H9 (cell line): ENCODE results near the gene GIGYF1. TPM values are rescaled to one million over a fixed set of nuclear protein-coding genes. Genes with fewer than 3 reads are reported as not detected.

ENCODE experiments used
- DNase-seq: peaks from one replicate; pipeline ENCODE4 v3.0.0-alpha.2; 2017
- H2AFZ ChIP-seq: one replicate; pipeline ENCODE4 v1.6.1; 2013; ENCODE audit warnings: mild to moderate bottlenecking, low read length, control low read depth, moderate library complexity
- H2AK5ac ChIP-seq: 2 replicates; pipeline ENCODE4 v1.6.1; 2013; ENCODE audit warnings: low read length, control low read depth, mixed read lengths; ENCODE audit not compliant: insufficient read length
- H2BK120ac ChIP-seq: one replicate; pipeline ENCODE4 v1.6.1; 2013; ENCODE audit warnings: low read depth, mild to moderate bottlenecking, low read length, control low read depth, inconsistent platforms; ENCODE audit not compliant: poor library complexity, severe bottlenecking
- H2BK12ac ChIP-seq: 2 replicates; pipeline ENCODE4 v1.6.1; 2013; ENCODE audit warnings: low read length, control low read depth, mixed read lengths, low read depth; ENCODE audit not compliant: insufficient read length
- H2BK15ac ChIP-seq: 2 replicates; pipeline ENCODE4 v1.6.1; 2013; ENCODE audit warnings: low read depth, low read length, control low read depth
- H2BK20ac ChIP-seq: one replicate; pipeline ENCODE4 v1.6.1; 2013; ENCODE audit warnings: low read depth, mild to moderate bottlenecking, low read length, control low read depth, inconsistent platforms; ENCODE audit not compliant: poor library complexity, severe bottlenecking
- H2BK5ac ChIP-seq: 2 replicates; pipeline ENCODE4 v1.6.1; 2013; ENCODE audit warnings: low read length, control low read depth, mixed read lengths; ENCODE audit not compliant: insufficient read length
- H3K14ac ChIP-seq: 2 replicates; pipeline ENCODE4 v1.6.1; 2013; ENCODE audit warnings: low read length, control low read depth; ENCODE audit not compliant: insufficient read depth
- H3K18ac ChIP-seq: 2 replicates; pipeline ENCODE4 v1.6.1; 2013; ENCODE audit warnings: low read depth, mild to moderate bottlenecking, mixed read lengths, low read length, control low read depth; ENCODE audit not compliant: insufficient read length
- H3K23ac ChIP-seq: 2 replicates; pipeline ENCODE4 v1.6.1; 2013; ENCODE audit warnings: low read length, control low read depth, mixed read lengths, low read depth; ENCODE audit not compliant: insufficient read length
- H3K23me2 ChIP-seq: 2 replicates; pipeline ENCODE4 v1.6.1; 2013; ENCODE audit warnings: low read depth, mild to moderate bottlenecking, mixed read lengths, low read length, control low read depth; ENCODE audit not compliant: insufficient read length, poor library complexity, severe bottlenecking
- H3K27ac ChIP-seq: 2 replicates; pipeline ENCODE4 v1.5.1; 2013; ENCODE audit warnings: low read length, control low read depth, mixed read lengths, low read depth; ENCODE audit not compliant: insufficient read length
- H3K27me3 ChIP-seq: 2 replicates; pipeline ENCODE4 v1.6.1; 2013; ENCODE audit warnings: low read length, control low read depth, inconsistent platforms; ENCODE audit not compliant: insufficient read depth
- H3K4ac ChIP-seq: 2 replicates; pipeline ENCODE4 v1.6.1; 2013; ENCODE audit warnings: low read depth, mild to moderate bottlenecking, control low read depth, inconsistent platforms, low read length, moderate library complexity
- H3K4me1 ChIP-seq: 2 replicates; pipeline ENCODE4 v1.6.1; 2013; ENCODE audit warnings: low read length, control low read depth, inconsistent platforms; ENCODE audit not compliant: insufficient read depth
- H3K4me2 ChIP-seq: 2 replicates; pipeline ENCODE4 v1.6.1; 2013; ENCODE audit warnings: low read length, control low read depth, mixed read lengths; ENCODE audit not compliant: insufficient read length, insufficient read depth
- H3K56ac ChIP-seq: 2 replicates; pipeline ENCODE4 v1.6.1; 2013; ENCODE audit warnings: low read depth, mild to moderate bottlenecking, mixed read lengths, low read length, control low read depth; ENCODE audit not compliant: insufficient read length
- H3K79me1 ChIP-seq: 2 replicates; pipeline ENCODE4 v1.6.1; 2013; ENCODE audit warnings: low read depth, mild to moderate bottlenecking, moderate library complexity, low read length, control low read depth, inconsistent platforms; ENCODE audit not compliant: insufficient read depth, poor library complexity, severe bottlenecking
- H3K79me2 ChIP-seq: 2 replicates; pipeline ENCODE4 v1.6.1; 2013; ENCODE audit warnings: low read length, control low read depth, inconsistent platforms; ENCODE audit not compliant: insufficient read depth
- H3K9ac ChIP-seq: 2 replicates; pipeline ENCODE4 v1.6.1; 2013; ENCODE audit warnings: low read length, control low read depth, mixed read lengths; ENCODE audit not compliant: insufficient read length; ENCODE audit errors: extremely low read depth
- H3K9me3 ChIP-seq: one replicate; pipeline ENCODE4 v1.6.1; 2013; ENCODE audit warnings: low read depth, low read length, inconsistent platforms; ENCODE audit not compliant: control insufficient read depth
- H3T11ph ChIP-seq: one replicate; pipeline ENCODE4 v1.6.1; 2013; ENCODE audit warnings: mild to moderate bottlenecking, low read length, control low read depth, inconsistent platforms
- H4K20me1 ChIP-seq: one replicate; pipeline ENCODE4 v1.6.1; 2013; ENCODE audit not compliant: control insufficient read depth, insufficient read length, insufficient read depth
- H4K5ac ChIP-seq: 2 replicates; pipeline ENCODE4 v1.6.1; 2013; ENCODE audit warnings: low read depth, mild to moderate bottlenecking, mixed read lengths, low read length, control low read depth; ENCODE audit not compliant: insufficient read length
- H4K8ac ChIP-seq: replicated peaks from 2 replicates; pipeline ENCODE4 v1.6.1; 2013; ENCODE audit warnings: low read length, control low read depth, mixed read lengths, low read depth; ENCODE audit not compliant: insufficient read length
- H4K91ac ChIP-seq: 2 replicates; pipeline ENCODE4 v1.6.1; 2013; ENCODE audit warnings: low read depth, mild to moderate bottlenecking, moderate library complexity, mixed read lengths, low read length, control low read depth; ENCODE audit not compliant: insufficient read length
- H3K27ac Mint-ChIP-seq, 3 experiments: 2 replicates in 2 of 3; 3 replicates in 1 of 3; pipeline ENCODE4 v1.8.0; 2020 to 2021; ENCODE audit warnings: mixed read lengths in 3 of 3, mild to moderate bottlenecking in 1 of 3, moderate library complexity in 1 of 3
- H3K27me3 Mint-ChIP-seq: 2 replicates; pipeline ENCODE4 v1.8.0; 2021; ENCODE audit warnings: low read depth, mild to moderate bottlenecking, moderate library complexity, mixed read lengths
- H3K36me3 Mint-ChIP-seq, 3 experiments: 2 replicates in 2 of 3; 3 replicates in 1 of 3; pipeline ENCODE4 v1.8.0; 2020 to 2021; ENCODE audit warnings: low read depth in 3 of 3, mixed read lengths in 3 of 3; ENCODE audit not compliant: insufficient read depth in 1 of 3
- H3K4me1 Mint-ChIP-seq, 2 experiments: 2 replicates each; pipeline ENCODE4 v1.8.0; 2020; ENCODE audit warnings: mixed read lengths in 2 of 2
- H3K4me3 Mint-ChIP-seq, 2 experiments: 2 replicates in 1 of 2; 3 replicates in 1 of 2; pipeline ENCODE4 v1.8.0; 2020 to 2021; ENCODE audit warnings: mild to moderate bottlenecking in 2 of 2, mixed read lengths in 2 of 2, moderate library complexity in 1 of 2
- H3K9me3 Mint-ChIP-seq, 2 experiments: 2 replicates in 1 of 2; 3 replicates in 1 of 2; pipeline ENCODE4 v1.8.0; 2020; ENCODE audit warnings: mild to moderate bottlenecking in 2 of 2, mixed read lengths in 2 of 2, moderate library complexity in 1 of 2
- WGBS: extraction: QIAGEN DNeasy Blood & Tissue Kit; methylation state at CpG from one replicate; pipeline ENCODE4 v1.1.7; 2013; ENCODE audit warnings: missing lambda C conversion rate, low lambda C conversion rate, mixed read lengths; ENCODE audit not compliant: insufficient read length; ENCODE audit errors: extremely low coverage; 5-methylcytosine and 5-hydroxymethylcytosine counted together
- total RNA-seq: library from RNA; stranded (reverse); gene quantifications from 2 replicates; pipeline ENCODE4 v1.2.1, GENCODE V29; 2021
- TF ChIP-seq, protein P1 (sequence below): fragments of 200-600 bp; sonication (generic); conservative IDR thresholded peaks from 3 replicates; pipeline ENCODE4 v1.8.0; 2021; ENCODE audit warnings: antibody characterized with exemption, mild to moderate bottlenecking

The GIGYF1 gene
- total RNA-seq, 1 experiment from 2014 or later: 104 TPM

DNA sequence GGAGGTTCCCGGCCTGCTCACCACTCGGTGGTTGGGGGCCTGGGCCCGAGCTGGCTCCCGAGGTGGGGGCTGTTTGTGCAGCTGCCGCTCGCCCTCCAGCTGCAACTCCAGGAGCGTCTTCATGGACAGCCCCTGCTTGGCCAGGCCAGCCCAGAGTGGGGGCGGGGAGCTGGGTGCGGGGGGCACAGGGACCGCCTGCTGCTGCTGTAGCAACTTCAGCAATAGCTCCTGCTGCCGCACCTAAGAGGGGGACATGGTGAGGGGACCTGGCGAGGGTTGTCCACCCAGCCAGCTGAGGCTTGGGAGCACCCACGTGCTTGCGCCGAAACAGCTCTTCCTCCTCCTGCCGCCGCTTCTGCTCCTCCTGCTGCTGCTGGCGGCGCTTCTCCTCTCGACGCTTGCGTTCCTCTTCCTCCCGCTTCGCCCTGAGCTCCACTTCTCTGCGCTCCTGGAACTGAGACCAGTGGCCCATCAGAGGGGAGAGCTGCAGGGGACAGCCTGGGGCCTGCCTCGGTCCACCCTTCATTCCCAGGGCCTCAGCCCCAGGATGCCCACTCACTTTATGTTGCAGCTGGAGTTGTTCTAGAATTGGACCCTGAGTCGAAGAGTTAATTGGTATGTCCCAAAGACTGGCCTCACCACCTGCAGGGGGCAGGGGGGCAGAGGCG is 10.9 kb downstream of the GIGYF1 start:
- H2AFZ ChIP-seq: no peak overlapping the region
- no peak overlapping the region for H3T11ph ChIP-seq
- no peak overlapping the region for H3K27ac ChIP-seq
- H3K9me3 ChIP-seq: no peaks in the 10 kb centered on the region
- H3K4ac ChIP-seq: no peak overlapping the region
- H4K8ac ChIP-seq: no peak overlapping the region
- H4K20me1 ChIP-seq: no peaks in the 10 kb centered on the region
- H3K27me3 ChIP-seq: no peaks in the 10 kb centered on the region
- no CpG with 5 or more reads among the region's 28 CpGs for WGBS
- no peak overlapping the region for H3K23ac ChIP-seq
- no peaks in the 10 kb centered on the region; the same call in 1 of the 2 replicates for H3K79me2 ChIP-seq
- Mint-ChIP-seq H3K9me3 (no peaks in the 10 kb centered on the region), H3K27ac (peak overlapping the region in 2 of 3 experiments; percentile 49 to 81; a peak in 2 of 7 replicates), H3K4me3 (no peak overlapping the region), H3K4me1 (peaks cover 2 to 14% of the 10 kb centered on the region in 2 experiments; a peak in 3 of 4 replicates), H3K36me3 (peaks cover 24 to 78% (median 72%) of the 10 kb centered on the region in 3 experiments), H3K27me3 (peaks cover 3% of the 10 kb centered on the region)
- no peak overlapping the region for H2BK12ac ChIP-seq
- no peak overlapping the region for H2BK15ac ChIP-seq
- H3K9ac ChIP-seq: no peak overlapping the region
- no peak overlapping the region for H3K4me2 ChIP-seq
- H3K4me1 ChIP-seq: no peaks in the 10 kb centered on the region
- no peak overlapping the region for H2BK5ac ChIP-seq
- no peak overlapping the region for H2BK20ac ChIP-seq
- no peak overlapping the region for H4K91ac ChIP-seq
- no peak overlapping the region for H4K5ac ChIP-seq
- no peak overlapping the region for H3K14ac ChIP-seq
- no peak overlapping the region for H3K56ac ChIP-seq
- DNase-seq: no peak
- TF ChIP-seq, protein P1, sequence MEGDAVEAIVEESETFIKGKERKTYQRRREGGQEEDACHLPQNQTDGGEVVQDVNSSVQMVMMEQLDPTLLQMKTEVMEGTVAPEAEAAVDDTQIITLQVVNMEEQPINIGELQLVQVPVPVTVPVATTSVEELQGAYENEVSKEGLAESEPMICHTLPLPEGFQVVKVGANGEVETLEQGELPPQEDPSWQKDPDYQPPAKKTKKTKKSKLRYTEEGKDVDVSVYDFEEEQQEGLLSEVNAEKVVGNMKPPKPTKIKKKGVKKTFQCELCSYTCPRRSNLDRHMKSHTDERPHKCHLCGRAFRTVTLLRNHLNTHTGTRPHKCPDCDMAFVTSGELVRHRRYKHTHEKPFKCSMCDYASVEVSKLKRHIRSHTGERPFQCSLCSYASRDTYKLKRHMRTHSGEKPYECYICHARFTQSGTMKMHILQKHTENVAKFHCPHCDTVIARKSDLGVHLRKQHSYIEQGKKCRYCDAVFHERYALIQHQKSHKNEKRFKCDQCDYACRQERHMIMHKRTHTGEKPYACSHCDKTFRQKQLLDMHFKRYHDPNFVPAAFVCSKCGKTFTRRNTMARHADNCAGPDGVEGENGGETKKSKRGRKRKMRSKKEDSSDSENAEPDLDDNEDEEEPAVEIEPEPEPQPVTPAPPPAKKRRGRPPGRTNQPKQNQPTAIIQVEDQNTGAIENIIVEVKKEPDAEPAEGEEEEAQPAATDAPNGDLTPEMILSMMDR: no peak
- no peaks in the 10 kb centered on the region for H3K79me1 ChIP-seq
- no peak overlapping the region for H3K18ac ChIP-seq
- no peak overlapping the region for H2AK5ac ChIP-seq
- no peaks in the 10 kb centered on the region for H3K23me2 ChIP-seq
- H2BK120ac ChIP-seq: no peak overlapping the region
